NCI-H1417 (cell line): Measurements from ENCODE around the gene EXOC3L4.

ENCODE experiments used
- DNase-seq, 3 experiments: peaks; one replicate each; lab custom pipeline; 2025; lab: John Stamatoyannopoulos, UW

EXOC3L4 gene

DNA sequence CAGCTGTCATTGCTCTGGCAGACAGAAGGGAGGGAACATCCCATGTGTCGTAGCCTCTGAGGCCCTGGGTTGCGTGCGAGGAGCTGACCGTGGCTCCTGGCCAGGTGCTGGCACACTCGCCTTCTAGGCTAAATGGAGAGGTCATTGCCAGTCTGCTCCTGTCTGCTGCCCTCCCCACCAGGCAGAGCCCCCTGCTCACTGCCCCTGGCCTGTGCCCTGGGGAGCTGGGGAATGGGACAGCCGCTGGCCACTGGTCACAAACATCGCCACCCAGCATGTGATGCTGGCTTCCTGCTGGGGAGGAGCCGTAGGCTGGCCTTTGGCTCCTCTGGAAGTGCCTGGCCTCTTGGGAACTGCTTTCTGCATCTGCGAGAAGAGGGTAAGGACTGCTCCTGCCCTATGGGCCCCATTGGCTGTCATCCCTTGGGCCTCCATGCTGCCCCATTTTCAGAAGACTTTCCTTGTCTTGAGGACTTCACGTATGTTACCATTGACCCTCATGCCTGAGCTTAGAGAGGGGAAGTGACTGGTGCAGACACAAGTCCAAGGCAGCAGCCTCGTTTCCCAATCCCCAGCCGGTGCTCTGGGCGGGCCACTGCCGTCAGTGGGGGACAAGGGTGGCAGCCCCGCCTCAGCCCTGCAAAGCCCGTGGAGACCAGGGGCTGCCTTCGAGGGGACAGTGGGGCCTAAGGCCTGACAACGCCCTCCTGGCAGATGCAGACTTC is 26.8 kb downstream of the EXOC3L4 start:
- DNase-seq = peak in 1 of 3 experiments; percentile 59

DNA sequence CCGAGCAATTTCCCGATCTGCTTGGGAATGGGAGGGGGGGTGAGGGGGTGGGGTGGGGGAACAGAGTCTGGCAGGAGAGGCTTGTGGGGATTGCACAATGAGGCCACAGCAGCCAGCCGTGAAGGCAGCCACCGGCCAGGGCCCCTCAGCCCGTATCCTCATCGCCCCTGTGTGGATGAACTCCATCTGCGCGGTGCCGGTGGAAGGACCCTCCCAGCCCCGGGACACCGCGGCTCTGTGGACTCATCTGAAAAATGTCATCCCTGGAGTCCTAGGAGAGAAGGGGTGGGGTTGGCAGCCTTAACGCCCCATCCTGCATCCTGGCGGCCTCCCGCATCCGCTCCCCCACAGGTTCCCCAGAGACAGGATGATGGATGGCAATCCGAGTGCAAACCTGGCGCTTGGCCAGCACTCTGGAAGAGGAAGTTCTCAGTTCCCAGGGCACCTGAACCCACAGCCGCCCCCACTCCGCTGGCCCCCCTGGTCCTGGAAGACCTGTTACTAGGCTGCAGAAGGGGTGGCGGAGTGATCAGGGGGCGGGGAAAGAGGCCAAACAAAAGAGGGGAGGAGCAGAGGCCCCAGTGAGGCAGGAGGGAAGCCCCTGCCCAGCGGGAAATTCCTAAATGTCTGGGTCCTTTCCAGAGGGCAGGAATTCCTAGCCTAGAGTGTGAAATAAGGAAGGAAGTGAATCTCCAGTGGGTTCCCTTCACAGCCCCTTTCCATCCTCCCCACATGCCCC is 27.5 kb downstream of the EXOC3L4 start:
- DNase-seq = peak; percentile 96 to 99 (median 99)

DNA sequence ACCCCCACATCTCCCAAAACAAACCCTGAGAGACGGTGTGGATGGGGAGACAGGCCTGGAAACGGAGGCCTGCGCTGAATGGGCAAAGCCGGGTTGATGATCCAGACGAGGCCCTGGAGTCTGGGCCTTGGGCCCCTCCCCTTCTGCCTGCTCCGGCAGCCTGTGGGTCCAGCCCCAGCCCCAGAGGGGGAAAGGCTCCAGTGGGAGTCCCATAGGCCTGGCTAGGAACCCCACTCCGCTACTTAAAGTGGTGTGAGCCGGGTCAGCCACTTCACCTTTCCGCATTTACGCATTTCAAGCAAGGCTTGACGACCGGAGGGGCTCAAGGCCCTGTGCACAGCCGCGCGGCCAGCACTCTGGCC is 28.0 kb downstream of the EXOC3L4 start:
- no peak for DNase-seq

DNA sequence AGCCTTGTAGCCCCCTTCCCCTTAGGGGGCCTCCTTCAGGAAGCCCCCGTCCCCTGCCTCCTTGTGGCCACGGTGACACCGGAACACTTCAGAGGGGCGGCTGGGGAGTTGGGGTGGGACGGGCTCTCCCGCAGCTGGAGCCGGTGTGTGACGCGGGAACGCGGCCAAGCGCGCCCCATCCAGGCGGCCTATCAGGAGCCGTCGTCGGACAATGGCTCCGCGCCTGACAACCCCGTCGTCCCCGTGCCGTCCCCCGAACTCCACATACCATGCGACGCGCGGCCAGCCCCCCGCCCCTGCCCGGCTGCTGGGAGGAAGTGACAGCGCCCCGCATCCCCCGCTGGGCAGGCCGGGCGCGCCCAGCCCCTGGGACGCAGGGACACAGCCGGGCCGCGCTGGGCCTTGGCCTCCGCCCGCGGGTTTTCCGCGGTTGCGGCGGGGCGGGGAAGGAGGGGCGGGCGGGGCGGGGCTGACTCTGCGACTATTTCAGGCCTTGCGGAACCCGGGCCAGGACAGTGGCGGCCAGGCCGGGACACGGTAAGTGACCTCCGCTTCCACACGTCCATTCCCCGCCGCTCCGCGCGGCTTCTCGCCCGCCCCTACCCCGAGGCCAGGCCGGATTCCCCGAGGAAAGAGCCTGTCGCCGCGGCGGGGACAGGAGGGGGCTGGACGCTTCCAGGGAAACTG is 28.6 kb downstream of the EXOC3L4 start, which contains the start of gene TNFAIP2:
TSS of gene TNFAIP2 (plus strand) at position 515 of the 687 bp plus-strand sequence. CDS start 2,997 bp downstream, outside the sequence.
- peak in 2 of 3 experiments; percentile 79 to 80 for DNase-seq

DNA sequence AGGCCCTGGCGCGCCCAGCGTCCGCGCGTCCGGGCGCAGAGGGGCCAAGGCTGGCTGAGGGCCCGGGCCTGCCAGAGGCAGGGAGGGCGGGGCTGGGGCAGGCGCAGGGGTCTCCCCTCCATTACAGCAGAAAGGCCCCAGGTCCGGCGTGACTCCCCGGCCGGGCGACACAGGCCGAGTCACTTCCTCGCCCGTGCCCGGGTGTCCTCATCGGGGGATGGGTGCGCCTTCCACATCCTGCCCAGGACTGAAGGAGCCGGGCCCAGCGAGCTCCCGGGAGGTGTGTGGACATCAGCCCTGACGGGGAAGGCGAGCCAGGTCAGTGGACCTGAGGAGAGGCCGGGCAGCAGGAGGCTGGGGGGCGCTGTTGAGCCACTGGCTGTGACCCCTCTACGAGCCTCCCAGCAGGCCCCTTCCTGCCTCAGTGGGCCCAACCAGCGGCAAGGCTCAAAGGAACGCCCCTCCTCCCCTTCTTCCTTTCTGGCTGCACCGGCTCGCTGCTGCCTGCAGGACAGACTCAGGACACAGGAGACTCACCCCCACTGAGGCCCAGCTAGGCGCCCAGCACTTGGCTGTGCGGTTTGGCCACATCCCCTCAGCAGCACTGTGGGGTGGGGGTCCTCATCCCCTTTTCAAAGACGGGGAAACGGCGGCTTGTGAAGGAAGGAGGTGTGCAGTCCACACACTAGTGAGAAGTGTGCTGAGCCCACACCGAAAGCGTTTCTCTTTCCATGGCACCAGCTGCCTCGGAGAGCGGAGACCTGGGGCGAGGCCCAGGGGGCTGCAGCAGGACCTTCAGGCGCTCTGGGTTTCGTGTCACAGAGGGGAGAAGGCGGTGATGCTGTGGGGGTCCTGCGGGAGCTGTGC is 29.3 kb downstream of the EXOC3L4 start:
- peak in 2 of 3 experiments; percentile 43 to 48 for DNase-seq

DNA sequence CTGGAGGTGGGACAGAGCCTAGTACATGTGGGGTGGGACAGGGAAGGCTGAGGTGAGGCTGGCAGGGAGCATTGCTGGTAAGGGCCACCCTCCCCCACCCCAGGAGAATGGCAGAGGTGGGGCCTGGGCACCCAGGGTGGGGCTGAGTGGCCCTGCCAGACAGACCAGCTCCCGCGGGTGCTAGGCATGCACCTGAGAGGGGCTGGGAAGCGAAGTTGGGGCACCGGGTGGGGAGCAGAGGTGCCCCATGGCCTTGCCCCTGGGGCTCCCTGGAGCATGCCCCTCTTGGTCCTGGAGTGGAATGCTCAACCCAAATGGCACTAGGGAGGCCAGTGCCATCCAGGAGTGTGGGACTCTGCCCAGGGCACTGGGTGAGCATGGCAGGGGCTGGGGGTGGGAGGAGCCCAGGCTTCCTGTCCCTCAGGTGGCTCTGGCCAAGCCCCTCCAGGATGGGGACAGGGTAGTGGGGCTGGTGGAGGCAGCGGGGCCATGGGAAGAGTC is 30.0 kb downstream of the EXOC3L4 start:
- no peak for DNase-seq

DNA sequence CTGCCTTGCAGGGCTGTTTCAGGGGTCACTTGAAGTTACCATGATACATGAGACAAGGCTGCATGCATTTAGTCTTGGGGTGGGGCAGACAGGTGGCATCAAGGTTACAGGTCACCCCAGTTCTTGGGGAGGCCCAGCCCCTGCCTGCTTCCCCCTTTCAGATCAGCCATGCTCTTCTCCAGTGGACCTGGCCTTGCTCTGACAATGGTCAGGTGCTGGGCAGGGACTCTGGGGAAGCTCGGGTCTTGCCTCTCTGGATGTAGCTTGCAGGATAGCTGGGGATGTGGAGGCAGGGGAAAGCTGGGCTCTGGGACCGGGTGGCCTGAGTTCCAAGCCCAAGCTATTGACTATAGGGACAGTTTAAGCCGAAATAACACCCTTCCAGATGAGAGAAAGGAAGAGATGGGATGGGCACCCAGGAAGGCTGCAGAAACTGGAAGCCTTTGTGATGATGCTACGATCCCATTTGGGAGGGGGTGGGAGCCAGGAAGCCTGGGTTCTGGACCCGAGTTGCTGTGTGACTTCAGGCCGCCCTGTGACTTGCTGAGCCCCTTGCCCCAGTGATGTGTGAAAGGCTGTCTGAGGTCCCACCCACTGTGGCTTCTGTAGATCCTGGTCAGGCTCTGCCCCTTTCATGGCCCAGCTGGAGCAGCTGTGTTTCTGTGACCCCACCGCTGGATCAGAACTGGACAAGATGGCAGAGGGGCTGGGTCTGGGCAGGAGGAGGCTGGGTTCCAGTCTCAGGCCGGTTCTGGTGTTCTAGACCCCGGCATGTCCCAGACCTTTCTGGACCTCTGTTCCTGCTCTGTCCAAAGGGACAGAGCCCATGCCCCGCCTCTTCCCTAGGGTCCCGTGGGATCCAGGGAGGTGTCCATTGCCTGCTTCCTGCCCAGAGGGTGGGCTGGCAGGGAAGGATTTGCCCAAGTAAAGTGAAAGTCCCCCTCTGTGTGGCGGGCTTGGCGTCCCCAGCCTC is 30.9 kb downstream of the EXOC3L4 start:
- DNase-seq = no peak

DNA sequence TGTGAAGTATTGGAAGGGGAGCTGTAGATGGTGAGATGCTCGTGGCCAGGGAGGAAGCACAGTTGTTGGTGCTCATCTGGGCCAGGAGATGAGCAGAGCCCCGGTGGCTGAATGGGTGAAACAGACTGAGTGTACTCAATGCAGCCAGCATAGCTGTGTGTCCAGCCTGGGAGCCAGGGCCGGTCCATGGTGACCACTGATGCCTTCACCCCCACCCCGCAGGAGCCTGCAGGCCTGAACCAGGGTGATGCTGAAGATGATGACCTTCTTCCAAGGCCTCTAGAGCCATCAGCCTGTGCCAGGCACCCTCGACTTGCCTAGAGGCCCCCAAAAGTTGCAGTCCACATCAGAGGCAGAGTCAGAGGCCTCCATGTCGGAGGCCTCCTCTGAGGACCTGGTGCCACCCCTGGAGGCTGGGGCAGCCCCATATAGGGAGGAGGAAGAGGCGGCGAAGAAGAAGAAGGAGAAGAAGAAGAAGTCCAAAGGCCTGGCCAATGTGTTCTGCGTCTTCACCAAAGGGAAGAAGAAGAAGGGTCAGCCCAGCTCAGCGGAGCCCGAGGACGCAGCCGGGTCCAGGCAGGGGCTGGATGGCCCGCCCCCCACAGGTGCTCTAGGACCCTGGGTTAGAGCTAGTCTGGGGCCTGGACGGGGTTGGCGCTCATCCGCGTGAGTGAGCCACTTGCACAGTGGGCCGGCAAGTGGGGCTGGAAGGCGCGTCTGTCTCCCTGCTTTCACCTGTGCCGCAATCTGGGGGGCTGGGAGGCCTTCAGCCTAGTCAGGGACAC is 31.8 kb downstream of the EXOC3L4 start:
- no peak for DNase-seq

DNA sequence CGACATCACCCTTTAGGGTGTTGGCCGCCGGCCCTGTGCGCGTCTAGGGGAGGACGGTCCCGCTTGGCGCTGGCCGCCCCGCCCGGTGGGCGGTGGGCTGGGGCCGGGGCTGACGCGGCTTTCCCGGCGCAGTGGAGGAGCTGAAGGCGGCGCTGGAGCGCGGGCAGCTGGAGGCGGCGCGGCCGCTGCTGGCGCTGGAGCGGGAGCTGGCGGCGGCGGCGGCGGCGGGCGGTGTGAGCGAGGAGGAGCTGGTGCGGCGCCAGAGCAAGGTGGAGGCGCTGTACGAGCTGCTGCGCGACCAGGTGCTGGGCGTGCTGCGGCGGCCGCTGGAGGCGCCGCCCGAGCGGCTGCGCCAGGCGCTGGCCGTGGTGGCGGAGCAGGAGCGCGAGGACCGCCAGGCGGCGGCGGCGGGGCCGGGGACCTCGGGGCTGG is 32.4 kb downstream of the EXOC3L4 start:
- peak in 1 of 3 experiments; percentile 46 for DNase-seq

DNA sequence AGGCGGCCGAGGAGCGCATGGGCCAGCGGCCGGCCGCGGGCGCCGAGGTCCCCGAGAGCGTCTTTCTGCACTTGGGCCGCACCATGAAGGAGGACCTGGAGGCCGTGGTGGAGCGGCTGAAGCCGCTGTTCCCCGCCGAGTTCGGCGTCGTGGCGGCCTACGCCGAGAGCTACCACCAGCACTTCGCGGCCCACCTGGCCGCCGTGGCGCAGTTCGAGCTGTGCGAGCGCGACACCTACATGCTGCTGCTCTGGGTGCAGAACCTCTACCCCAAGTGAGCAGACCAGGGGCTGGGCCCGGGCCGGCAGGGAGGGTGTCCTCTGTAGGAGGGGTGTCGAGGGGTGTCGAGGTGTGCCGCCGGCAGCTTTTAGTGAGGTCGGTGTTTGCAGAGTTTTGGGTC is 32.8 kb downstream of the EXOC3L4 start:
- DNase-seq = no peak

DNA sequence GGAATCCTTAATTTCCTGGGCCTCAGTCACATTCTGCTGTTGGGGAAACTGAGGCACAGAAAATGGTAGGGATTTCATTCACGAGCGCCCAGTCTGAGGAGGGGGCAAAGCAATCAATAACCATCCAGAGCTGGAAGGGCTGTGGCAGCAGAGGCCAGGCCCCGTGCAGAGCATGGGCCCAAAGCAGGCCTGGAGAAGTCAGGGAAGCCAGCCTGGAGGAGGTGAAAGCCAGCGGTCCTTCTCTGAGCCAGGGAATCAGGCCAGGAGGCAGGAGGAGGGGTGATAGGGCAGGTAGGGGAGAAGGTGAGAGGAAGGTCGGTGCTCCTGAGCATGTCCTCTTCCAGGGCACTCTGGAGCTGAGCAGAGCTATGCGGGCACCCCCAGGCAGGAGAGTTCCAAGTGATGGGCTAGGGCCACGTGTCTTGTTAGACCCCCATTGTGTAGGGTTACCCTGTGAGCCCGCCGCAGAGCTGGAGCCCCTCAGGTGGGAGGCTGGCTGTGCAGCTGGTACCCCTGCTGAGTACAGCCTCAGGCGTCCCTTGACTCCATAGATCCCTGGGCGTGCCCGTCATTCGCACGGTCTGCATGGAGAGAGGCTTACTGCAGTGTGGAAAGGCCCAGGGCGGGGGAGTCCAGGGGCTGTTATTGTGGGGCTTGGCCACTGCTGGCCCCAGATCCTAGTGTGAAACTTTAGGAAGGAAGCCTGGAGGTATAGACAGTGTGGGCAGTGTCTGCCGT is 33.5 kb downstream of the EXOC3L4 start:
- DNase-seq = no peak

DNA sequence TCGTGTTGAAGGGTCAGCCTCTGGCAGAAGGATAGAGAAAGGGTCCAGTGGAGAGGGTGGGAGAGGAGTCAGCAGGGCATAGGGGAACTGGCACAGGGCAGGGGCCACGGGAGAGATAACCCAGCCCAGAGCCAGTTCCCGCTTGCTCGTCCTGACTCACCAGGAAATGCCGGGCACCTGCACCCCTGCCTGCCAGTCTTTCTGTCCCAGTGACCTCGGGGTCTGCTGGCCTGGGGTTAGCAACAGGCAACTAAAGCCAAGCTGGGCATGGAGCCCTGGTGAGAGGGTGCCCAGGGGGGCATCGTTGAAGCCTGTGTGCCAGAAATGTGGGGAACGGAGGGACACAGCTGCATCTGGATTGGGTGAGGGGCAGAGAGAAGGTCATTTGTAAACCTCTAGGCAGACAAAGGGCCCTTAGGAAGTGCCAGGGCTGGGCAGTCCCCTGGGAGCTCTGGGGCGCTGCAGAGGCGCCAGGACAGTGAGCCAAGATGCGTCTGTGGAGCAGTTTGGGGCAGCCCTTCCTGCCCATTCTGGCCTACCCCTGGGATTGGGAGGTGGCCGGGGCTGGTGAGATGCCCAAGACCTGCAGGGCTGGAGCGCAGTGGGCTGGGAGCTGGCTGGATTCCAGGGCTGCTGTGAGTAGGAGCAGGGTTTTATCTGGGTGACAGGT is 34.2 kb downstream of the EXOC3L4 start:
- peak in 1 of 3 experiments; percentile 14 for DNase-seq

DNA sequence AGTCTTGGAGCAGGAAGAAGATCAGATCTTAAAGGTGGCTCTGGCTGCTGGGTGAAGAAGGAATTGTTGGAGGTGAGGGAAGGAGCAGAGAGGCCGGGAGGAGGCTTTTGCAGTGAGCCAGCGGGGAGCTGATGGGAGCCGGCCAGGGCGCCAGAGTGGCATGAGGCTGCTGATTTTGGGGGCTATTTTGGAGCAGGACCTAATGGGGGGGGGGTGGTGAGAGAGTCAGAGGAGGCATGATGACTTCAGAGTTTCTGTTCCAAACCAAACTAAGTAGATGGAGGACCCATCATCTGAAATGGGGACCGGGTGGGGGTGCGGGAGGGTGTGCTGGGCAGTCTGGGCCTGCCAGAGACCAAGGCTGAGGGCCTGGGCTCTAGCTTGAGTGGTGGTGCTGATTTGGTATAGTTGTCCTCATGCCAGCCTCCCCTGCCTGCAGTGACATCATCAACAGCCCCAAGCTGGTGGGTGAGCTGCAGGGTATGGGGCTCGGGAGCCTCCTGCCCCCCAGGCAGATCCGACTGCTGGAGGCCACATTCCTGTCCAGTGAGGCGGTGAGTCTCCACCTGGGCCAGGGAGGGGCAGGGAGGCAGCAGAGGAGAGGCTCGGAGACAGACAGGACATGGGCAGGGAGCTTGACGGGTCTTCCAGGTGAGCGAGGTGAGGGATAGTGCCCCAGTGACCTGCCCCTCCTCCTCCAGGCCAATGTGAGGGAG is 34.9 kb downstream of the EXOC3L4 start:
- no peak for DNase-seq

DNA sequence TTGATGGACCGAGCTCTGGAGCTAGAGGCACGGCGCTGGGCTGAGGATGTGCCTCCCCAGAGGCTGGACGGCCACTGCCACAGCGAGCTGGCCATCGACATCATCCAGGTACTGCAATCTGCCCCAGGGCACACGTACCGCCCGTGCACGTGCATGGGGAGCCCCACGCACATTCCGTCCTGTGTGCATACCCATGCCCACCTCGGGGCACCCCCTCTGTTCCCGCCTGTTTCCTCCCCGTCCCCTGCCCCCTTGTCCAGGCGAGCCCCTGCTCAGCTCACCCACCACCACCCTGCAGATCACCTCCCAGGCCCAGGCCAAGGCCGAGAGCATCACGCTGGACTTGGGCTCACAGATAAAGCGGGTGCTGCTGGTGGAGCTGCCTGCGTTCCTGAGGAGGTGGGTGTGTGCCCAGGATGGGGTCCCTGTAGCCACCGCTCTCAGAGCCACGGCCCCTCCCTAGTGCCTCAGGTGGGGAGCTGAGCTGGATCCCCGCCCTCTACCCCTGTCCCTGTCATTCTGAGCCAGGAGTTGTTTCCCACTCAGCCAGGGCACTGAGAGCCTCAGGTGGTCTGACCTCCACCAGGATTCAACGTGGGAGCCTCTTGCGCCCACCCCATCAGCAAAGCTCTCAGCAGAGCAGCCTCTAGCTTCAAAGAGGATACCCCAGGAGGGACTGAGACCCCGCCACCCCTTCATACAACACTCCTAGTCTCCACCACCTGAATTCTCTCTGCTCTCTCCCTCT is 35.7 kb downstream of the EXOC3L4 start:
- DNase-seq = no peak

DNA sequence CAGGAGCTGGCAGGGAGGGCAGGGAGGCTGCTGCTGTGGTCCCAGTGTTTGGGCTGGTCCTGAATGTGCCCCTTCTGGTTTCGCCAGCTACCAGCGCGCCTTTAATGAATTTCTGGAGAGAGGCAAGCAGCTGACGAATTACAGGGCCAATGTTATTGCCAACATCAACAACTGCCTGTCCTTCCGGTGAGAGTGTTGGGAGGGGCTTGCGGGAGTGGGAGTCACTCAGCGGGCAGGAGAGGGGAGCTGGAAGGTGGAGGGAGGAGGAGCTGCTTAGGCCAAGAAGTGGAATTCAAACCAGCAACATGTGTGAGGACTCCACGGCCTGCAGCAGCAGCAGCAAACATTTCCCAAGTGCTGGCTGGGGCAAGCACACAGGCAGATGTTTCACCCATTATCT is 36.4 kb downstream of the EXOC3L4 start:
- DNase-seq = peak in 2 of 3 experiments; percentile 36 to 41

DNA sequence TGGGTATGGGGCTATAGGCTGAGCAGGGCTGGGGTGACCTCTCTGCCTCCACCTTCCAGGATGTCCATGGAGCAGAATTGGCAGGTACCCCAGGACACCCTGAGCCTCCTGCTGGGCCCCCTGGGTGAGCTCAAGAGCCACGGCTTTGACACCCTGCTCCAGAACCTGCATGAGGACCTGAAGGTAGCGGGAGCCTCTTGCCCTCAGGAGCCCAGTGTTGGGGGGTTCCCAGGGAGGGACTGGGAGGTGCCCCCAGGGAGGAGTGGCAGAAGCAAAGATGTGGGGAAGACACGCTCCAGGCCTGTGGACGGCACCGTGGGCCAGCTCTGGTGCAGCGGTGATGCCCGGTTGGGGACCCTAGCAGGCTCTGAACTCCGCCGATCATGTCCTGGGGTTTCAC is 37.1 kb downstream of the EXOC3L4 start:
- DNase-seq = no peak
